T-helper 2 cell (primary cell): ENCODE results near the gene MYBBP1A.
A peak's percentile ranks its signal among the peaks of the same experiment; 100 is the strongest.

Experiments
- DNase-seq, 5 experiments: peaks; one replicate each; pipeline versions ENCODE4 v3.0.0 to v3.0.0-alpha.2; 2012 to 2022

The MYBBP1A gene

DNA sequence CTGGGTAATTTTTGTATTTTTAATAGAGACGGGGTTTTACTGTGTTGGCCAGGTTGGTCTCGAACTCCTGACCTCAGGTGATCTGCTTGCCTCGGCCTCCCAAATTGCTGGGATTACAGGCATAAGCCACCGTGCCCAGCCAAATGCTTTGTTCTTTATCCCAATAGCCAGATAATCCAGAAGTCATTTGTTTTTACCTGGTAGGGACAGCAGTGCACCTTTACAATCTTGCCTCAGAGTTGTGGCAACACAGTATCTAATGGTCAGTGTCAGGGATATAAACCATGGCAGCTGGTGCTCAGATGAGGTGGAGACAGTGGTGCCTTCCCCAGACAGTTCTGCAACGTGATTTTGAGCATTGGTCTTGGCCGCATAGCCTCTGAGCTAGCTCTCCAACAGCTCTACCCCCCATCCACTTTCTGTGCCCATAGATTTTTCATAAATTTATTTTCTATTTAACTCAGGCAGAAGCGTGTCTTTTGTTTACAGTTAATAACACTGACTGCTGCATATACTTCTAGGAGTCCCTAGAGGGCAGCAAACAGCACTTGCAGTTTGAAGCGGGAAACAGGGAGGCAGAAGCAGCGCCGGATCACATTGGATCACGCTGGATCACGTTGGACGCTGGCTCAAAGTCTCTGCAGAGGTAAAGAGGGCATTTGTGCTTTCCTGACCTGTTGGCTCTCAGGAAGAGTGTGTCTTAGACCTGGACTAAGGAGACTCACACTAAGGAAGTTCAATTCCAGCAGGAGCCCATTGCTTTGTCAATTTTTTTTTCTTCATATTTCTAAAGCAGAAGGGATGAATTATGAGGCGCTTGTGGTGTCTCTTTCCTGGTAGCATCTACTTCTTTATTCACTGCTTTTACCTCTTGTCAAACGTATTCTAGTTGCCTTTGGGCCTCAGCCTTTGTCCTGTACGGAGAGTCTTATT, 10.3 kb upstream of the MYBBP1A start:
- peak in 4 of 5 experiments; percentile 24 to 79 (median 32) for DNase-seq

DNA sequence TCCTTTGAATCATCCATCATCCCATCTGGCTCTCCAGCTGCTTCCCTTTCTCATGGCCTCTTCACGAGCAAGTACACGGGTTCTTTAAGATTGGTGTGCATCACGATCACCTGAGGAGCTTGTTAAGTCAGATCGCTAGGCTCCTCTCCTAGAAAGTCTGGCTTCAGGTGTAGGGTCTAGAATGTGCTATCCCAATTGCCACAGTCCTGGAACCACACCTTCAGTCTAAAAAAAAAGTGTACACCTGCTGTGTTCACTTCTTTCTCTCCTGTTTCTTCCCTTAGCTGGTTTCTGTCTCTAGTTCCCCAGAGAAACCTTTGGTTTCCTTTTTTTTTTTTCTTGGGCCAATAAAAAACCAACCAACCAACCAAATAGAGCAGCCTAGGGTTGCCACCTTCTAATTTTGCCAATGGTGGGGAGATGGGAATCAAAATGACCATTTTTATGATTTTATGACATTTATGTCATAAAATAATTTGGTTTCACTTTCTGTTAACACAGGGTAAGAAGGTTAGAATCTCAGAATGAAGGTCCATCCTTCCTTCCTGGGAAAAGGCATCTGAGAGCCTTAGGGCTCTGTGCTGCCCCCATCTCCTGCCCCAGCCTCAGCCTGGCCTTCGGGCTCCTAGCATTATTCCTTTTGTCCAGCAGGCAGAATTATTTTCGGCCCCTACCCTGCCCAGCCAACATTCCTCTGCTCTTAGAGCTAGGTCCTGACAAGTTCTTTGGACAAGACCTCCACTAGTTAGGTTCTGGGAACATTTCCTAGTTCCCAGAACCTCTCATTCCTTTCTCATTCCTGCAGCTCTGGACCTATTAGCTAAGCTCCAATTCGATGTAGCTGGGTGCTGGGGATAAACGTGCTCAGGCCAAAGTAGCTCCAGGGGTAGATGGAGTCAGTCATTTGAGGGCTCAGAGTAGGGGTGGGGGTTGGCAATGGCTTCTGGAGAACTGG, 7.1 kb upstream of the MYBBP1A start:
- no peak for DNase-seq

DNA sequence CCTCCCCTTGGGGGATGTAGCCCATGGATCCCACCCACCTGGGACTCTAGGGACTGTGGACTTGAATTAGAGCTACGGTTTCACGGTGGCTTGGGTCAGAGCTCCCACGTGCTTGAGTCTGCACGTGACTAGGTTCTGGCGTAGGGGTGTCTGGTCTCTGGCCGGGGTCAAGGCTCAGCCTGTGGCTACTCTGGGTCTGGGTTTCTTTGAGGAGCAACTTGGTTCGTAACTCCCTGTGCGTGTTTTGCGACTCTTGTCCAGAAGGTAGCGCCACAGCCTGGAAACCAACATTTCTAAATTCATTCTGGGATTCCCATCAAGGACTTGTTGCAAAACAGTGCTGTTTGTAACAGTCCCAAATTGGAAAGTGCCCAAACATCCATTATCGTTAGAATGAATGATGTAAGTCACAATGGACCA, 5.7 kb upstream of the MYBBP1A start:
- no peak for DNase-seq

DNA sequence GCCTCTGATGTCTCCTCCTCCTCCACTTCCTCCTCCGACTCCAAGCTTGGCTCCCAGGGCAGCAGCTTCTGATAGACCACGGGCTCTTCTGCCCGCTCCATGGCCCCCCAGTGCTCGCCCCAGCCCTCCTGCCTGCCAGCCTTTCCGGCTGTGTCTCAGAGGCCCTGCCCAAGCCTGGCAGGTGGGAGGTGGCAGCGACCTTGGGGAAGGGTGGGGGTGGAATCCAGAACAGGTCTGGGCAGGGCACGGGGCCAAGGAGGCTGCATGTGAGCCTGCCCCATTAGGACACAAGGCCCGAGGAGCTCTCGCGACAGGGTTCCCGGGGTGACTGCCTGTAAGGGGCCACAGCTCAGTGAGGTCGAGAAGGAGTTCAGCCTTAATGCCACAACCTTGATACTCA, 5.2 kb upstream of the MYBBP1A start, which contains the start of gene GGT6:
GGT6 (minus strand) TSS at position 157 of the 400 bp plus-strand sequence; CDS start at position 101, 56 bp downstream.
- no peak for DNase-seq

DNA sequence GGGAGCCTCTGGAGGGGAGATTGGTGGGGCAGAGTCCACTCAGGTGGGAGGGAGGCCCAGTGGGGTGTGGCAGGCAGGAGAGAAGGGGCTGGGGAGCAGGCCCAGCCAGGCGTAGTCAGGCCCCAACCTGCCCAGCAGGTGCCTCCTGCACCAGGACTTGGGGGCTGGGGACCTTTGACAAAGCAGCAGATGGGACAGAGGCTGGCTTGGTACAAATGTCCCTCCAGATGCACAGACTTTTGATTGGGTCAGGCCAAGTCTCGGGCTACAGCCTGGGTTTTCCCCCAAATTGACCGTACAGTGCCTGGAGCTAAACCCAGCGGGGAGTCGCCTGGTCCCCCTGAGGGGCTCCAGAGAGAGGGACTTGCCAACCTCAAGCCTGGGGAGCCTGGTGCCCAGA, 4.8 kb upstream of the MYBBP1A start:
- DNase-seq: no peak

DNA sequence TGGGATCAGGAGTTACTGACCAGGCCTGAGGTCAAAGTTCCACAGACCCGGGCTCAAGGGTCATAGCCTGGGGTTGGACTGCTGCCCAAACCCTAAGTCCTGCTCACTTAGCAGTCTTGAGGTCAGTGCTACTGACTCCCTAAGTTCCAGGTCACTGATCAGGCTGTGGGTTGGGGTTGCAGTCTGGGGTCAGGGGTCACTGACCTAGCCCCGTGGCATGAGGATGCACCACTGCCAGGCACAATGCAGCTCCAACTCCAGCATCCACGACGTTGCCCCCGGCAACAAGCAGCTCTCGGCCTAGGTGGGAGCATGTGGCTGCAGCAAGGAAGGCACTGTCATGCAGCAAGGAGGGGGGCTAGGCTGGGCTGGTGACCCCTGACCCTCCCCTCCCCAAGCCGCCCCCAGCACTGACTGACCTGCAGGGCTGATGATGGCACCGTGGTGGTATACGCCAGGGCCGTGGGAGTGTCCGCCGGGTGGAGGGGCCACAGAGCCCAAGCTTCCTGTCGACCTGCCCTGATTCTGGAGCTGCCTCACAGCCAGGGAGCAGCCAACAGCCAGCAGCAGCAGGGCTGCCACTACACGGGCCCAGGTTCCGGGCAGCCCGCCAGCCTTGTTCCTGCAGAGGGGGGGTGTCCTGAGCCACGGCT, 4.1 kb upstream of the MYBBP1A start:
- no peak for DNase-seq

DNA sequence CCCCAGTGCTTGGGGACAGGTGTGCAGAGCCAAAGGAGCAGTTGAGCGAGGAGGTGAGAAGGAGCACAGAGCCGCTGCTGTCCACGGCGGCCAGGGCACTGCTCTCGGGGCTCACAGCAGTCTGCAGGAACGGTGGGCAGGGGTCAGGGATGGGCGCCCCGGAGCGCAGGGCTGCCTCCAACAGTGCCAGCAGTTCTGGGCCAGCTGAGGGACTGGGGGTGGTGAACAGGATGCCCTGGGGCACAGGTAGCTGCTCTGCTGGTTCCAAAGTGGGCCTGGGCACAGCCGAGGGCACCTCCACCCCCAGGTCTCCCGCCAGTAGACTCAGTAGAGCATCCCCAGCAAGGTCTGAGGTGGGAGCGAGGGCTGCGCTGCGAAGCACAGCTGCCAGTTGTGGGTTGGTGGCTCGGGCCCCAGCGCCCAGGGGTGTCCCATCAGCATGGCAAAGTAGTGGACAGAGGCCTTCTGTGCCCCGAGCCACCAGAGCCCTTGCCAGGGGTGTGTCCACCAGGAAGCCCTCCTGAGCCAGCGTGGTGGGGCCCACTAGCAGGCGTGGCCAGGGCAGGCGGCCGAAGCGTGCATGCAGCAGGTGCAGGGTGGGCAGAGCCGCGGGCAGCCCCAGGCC, 3.3 kb upstream of the MYBBP1A start:
- DNase-seq: no peak

DNA sequence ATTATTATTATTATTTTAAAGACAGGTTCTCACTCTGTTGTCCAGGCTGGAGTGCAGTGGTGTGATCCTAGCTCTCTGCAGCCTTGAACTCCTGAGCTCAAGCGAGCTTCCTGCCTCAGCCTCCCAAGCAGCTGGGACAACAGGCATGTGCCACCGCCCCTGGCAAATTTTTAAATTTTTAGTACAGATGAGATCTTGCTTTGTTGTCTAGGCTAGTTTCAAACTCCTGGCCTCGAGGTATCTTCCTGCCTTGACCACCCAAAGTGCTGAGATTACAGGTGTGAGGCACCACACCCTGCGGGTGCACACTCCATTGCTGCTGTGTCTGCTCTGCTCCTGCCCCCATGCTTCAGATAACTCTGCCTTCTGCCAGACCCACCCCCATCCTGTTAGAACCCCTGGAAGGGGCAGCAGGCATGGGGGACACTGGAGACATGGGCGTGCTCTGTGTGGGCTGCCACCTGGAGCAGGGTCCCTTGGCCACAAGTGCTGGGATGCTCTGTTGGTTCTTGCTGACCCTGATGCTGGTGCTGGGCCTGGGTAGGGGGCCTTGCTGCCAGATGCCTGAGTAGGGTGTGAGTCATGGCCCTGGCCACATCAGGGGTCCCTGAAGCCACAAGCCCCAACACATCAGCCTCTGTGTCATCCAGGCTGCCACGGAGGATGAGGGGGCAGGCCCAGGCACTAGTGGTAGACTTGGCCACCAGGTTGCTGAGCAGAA, 2.6 kb upstream of the MYBBP1A start:
- no peak for DNase-seq

DNA sequence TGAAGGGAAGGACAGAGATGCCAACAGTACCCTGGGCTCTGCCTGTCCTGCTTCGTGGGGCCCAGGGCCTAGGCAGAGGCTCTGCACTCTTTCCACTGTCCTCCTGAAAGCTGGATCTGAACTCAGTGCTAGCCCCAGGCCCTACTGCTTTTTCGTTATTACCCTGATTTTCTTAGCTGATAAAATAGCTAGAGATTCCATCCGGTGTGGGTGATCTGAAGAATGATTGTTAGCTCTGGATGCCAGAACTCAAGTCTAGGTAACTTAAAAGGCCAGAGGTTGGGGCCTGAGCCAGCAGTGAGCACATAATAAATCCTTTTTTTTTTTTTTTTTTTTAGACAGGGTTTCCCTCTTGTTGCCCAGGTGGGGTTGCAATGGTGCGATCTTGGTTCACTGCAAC, 1.8 kb upstream of the MYBBP1A start:
- no peak for DNase-seq

DNA sequence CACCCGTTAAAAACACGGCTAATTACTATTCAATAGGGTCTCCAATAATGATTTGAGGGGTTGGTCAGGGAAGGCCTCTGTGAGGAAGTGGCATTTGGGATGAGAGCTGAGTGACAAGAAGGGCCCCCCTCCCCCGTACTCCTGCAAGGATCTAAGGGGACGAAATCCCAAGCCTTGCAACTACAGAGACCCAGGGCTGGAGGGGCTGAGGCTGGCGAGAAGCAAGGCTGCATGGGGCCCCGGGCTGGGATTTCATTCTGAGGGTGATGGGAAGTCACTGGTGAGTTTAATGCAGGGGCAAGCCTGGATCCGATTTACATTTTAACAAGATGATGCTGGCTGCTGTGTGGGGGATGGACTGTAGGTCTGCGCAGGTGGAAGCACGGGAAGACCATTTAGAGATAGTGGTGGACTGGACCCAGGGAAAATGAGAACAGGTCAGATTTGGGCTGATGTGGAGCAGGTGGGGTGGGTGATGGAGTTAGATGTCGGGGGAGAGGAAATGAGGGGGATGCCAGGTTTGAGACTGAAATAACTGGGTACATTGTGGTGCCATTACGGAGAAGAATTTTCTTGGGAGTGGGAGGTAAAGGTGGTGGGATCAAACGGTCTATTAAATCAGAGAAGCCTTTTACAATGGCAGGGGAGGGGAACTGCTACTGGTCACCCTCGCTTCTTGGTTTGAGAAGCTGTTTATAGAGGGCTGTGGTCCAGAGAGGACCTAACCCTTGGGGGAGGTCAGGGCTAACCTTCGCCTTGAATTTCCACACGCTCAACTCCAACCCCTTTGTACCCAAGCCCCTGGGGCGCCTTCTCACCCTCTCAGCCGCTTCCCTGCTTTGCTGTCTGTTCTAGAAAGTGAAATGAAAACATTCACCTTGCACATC, 932 bp upstream of the MYBBP1A start:
- no peak for DNase-seq

DNA sequence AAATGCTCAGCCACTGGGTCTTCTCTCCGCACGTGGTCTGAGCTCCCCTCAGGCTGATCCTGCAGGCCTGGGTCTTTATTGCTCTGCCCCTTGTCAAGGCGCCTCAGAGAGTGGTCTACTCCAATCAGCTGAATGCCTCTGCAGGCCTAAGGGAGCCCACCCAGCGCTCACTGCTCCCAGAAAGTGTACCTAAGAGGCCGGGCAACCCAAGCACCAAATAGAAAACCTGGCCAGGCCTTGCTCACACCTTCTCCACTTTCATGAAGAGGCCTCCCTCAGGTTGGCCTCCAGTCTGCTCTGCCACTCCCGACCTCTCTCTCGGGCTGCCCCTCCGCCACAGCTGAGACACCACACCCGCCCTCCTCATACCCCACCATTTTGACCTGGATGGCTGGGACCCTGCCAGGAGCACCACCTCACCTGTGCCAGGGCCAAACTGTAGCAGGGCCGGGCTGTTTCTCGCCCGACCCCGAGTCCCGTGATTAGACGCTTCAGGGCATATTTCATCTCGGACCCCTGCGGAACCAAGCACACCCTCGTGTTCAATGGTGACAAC, 665 bp downstream of the MYBBP1A start:
- no peak for DNase-seq

DNA sequence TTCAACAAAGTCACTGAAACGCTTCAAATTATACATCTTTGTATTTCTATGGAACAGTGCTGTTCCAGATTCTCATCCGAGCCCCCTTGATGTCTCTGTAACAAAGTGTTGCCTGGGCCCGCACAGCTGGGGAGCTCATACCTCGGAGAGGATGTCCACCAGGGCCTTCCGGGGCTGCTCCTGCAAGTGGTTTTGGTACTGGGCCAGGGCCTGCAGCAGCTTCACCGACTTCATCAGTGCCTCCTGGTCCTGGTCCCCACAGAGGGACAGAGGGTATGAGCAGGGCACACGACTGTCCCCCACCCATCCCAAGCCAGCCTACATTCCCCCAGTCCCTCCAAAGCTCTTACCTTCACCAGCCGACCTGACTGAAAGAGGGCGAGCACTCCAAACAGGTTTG, 1.5 kb downstream of the MYBBP1A start:
- DNase-seq: no peak

DNA sequence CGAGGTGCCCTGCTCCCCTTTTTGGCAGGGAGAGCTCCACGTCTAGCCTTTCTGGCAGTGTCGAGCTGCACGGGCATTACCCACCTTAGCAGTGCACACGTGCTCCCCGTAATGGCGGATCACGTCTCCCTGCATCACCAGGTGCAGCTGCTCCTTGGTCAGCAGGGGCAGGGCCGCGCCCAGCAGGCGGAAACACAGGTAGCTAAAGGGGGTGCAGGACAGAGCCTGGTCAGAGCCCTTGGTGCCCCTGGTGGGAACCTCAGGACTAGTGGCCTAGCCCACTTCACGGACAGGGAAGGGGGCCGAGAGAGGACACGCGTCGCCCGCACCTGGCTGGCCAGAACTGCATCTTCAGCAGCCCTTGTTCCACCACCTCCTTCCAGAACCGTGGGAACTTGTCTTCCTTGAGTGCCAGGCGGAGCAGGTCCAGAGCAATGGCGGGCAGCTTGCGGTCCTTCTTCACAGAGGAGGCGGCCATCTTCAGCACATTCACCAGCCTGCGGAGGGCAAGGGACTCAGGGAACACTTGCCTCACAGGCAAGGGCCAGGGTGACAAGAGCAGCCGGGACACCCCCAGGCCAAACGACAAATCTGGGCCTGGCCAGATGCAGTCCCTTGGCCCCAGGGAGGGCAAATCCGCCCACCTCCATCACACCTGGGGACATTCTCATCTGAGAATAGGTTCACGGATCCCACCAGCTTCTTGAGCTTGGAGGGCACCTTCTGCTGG, 3.2 kb downstream of the MYBBP1A start:
- no peak for DNase-seq

DNA sequence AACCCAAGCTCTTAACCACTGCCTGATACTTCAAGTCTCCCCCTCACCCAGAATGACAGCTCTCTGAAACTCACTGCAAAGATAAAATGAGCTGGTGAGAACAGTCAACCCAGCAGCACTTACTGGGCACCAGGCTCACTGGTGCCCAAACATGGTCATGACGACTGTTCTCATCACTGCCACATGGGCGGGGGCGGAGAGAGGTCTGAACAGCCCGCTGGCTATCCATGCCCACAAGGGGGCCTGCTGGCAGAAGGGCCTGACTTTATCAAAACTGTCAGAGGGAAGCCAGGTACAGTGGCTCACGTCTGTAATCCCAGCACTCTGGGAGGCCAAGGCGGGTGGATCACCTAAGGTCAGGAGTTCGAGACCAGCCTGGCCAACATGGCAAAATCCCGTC, 4.0 kb downstream of the MYBBP1A start:
- DNase-seq: no peak

DNA sequence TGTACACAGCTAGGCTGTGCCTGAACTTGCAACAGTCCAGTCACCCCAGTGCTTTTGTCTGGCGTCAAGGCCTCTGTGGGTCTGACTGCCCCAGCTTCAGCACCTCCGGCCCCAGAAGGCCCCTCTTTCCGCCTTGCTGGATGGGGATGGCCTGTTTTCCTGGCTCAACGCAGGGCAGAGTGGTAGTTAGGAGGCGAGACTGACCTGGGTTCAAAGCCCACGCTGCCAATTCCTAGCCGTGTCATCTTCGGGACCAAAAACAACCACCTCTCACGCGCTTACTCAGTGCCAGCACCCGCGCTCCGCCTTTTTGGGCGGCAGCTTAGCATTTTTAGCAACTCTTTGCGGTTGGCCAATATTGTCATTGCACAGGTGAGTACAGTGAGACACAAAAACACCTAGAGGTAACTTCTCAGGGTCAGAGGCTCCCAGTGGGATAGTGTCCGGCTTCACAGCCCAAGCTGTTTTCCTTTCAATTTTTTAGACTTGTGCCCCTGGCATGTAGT, 4.6 kb downstream of the MYBBP1A start:
- DNase-seq: no peak

DNA sequence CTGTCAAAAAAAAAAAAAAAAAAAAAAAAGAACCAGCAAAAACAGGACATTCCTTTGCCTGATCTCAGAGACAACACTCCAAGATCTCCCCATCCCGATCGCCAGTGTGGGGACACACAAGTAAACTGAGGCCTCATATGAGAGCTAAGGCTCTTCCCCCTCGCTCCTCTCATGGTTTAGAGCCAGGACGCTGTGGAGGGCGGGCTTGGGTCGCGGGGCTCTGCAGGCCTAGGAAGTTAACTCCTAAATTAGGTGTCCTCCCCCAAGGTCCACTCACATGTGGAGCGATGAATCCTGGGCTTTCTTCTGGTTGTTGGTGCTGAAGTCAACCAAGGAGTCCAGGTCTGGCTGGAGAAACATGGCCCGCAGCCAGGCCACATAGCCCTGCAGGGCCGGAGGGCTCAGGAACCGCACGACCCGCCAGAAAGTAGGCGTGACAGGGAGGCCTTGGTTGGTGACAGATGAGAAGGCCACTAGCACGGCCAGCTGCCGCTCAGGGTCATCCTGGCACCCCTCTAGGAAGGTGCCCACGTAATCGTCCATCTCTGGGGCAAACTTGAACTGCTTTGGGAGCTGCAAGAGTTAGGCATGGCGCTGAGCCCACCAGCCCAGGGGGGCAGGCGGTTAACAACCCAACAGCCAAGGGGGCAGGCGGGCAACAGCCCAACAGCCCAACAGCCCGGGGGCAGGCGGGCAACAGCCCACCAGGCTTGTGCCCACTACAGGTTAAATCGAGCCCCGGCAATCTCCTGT, 5.2 kb downstream of the MYBBP1A start:
- no peak for DNase-seq

DNA sequence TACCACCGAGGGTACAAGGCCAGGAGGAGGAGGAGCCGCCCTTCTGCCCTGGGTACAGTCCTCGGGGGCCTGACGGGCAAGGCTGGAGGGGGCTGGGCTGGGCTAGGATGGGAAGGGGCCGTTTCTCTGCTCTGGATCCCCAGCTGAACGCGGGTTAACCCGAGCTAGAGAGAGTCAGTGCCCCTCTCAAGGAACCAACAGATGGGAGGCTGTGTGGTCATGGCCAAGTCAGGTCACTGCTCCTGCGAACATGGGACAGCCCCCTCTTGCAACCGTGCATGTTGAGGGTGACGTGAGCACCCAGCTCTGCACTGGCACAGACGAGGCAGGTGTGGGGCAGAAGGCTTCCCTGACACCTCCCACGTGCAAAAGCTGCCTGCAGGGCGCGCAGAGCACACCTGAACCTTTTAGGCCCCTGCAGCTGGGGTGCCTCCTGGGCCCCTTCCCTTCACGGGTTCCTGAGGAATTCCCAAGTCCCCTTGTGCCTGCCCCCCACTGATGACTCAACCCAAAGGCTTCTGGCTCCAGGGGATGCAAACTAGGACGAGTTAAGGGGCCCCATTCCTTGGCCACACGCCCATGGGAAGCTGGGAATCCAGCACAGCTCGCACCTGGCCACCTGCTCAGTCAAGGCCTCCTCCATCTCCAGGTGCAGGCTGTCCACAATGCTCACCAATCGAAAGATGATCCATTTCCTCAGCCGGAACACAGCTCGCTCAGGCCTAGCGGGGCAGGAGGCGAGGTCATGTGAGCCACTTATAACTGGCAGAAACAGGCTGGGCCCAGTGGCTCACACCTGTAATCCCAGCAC, 6.3 kb downstream of the MYBBP1A start:
- no peak for DNase-seq

DNA sequence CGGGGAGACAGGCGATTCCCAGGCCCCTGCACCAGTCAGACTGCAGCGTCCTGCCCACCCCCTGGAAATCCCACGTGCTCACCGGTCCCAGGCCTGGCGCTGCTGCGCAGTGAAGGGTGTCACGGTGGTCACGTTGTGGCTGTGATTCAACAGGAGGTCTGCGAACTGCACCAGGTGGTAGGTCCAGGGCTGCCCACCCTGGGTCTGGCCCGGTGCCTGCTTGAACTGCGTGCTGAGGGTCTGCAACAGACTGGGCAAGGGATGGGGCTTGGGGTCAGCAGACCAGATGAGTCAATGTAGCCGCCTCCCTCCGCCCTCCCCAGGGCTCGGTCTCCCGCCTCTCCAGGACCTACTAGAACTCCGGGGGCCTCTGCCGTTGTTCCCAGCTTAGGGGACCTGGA, 7.1 kb downstream of the MYBBP1A start:
- DNase-seq: no peak
